Stimulated activated CD8-positive, alpha-beta memory T cell treated with anti-CD3 and anti-CD28 coated beads, Interleukin-7, amount 100 ng/mL, for 4 hours (primary cell): ENCODE data around the gene MGRN1.

Source experiments
- DNase-seq, 2 donors: peaks; one replicate each; pipeline ENCODE4 v3.0.0-alpha.2; 2020; ENCODE audit warnings: low read depth in 2 of 2

The MGRN1 gene

DNA sequence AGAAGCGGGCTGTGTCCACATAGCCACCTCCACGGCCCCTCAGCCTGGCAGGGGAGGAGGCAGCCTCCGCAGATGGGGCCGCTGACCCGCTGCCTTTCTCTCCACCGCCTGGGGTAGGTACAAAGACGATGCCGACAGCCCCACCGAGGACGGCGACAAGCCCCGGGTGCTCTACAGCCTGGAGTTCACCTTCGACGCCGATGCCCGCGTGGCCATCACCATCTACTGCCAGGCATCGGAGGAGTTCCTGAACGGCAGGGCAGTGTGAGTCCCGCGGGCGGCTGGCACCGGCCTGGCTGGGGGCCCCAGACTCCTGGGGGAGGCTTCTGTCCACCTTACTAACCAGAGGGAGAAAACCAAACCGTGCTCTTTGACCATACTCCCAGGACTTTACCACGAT lies 27.9 kb downstream of the MGRN1 start:
- no peak for DNase-seq

DNA sequence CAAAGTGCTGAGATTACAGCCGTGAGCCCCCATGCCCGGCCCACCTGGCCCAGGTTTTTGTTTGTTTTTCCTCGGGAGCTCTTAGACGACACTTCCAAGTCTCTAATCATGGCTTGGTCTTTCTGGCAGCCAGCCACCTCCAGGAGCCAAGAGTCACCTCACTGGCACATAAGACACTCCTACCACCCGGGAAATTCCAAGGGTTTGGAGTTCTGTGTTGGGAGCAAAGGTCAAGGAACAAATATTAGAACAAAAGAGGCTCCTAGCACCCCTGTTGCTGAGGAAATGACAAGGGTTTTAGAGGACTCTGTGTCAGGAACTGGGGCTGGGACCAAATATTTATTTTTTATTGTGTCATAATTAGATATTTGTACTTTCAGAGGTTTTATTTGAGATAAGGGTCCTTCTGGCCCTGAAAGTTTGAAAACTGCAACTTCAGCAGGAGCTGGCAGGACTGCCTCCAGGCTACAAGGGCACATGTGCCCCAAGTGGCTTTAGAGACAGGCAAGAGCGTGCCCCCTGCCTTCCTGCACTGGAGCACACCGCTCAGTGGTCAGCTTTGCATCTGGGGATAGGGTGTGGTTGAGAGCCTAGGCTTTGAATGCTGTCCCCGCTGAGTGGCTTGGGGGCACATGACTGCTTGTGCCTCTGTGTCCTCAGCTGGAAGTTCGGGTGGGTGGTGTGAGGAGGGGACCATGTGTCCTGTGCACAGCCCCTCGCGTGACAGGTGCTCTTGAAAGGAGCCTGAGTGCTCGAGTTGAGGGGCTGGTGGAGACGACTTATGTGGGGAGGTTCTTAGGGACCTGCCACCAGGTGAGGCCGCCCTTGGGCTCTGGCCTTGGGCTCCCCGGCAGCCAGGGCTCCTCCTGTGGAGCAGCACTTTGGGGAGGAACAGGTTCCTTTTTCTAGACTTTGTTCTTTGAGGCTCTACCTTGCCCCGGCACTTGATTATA lies 29.7 kb downstream of the MGRN1 start:
- DNase-seq = no peak

DNA sequence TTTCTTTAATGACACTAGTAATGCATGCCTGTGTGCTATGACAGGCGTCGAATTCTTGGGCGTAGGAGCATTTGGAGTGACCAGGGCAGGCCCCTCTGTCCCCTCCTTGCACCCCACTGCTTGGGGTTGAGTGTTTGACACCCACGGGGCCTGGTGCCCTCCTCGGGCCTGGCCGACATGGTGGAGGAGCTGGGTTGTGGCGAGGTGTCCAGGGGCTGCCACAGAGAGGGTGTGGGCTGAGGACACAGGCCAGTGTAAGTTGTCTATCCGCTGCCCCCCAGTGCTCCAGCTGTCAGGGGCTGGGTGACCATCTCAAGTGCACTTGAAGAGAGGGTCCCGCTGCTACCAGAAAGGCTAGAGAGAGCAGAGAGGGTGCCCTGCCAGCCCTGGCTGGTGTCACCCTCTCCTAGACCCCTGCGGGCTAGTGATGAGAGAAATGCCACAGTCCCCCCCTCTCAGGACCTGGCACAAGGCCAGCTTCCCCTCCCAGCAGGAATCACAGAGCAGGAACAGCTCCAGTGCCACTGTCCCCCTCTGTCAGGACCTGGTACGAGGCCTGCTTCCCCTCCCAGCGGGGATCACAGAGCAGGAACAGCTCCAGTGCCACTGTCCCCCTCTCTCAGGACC lies 30.5 kb downstream of the MGRN1 start:
- no peak for DNase-seq

DNA sequence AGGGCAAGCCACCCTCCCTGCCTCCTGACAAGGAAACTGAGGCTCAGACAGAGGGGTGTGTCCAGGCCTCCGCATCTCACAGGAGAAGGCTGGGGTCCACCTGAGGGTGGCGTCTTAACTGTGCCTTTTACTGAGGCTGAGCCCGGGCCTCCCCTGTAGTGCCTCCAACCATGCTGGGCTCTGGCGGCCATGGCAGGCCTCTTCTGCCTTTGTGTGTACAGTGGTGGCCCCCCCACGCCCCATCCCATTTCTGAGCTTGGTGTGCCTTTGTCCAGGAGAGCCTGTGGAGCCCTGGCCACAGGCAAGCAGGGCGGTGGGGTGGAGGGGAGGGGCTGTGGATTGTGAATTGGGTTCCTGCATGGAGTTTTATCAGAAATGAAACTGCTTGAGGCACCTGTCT lies 31.2 kb downstream of the MGRN1 start:
- no peak for DNase-seq

- no peak for DNase-seq
Measured at GRCh38 chr16:4656221-4656620, 31.6 kb downstream of the MGRN1 start.

GRCh38 chr16:4656695-4657686 lies 32.4 kb downstream of the MGRN1 start:
- DNase-seq = no peak

DNA sequence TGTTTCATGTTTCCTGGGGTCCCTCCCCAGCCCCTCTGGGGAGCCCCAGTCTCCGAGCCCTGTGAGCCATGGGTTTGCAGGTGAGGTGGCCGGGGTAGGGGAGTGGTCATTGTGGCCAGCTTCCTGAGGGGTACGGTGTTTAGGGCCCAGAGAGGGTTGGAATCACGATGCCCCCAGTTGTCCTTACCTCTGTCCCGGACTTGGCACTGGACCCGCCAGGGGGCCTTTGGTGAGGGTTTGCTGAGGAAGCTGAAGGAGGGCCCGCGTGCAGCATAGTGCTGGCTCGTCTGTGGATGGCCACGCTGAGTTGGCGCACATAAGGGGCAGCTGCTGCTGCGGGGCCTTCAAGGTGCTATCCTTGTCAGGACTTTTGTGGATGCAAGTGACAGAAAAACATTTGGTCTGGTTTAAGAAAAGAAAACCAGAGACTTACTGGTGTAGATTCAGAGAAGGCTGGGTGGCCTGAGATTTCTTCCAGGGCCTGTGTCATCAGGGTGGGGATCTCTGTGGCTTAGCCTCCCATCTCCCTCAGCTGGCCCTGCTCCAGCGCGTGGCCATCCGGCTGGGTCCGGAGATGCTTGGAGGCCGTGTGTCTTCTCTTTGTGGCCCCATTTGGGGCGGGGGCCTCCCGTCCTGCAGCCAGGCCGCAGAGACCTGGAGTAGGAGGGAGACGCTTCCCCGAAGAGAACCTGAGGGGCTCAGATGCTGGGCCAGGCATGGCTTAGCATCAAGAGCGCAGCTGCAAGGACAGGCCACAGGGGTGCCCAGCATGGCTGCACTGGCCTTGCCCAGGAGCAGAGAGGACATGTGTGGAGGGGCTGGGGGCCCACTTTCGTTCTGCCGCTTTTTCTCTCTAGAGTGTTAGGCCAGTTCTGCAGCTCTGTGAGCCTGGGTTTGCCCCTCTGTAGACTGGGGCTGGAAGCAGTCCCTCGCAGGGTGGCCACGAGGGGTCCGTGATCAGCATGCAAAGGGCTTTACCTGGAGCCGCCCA lies 35.0 kb downstream of the MGRN1 start:
- no peak for DNase-seq

DNA sequence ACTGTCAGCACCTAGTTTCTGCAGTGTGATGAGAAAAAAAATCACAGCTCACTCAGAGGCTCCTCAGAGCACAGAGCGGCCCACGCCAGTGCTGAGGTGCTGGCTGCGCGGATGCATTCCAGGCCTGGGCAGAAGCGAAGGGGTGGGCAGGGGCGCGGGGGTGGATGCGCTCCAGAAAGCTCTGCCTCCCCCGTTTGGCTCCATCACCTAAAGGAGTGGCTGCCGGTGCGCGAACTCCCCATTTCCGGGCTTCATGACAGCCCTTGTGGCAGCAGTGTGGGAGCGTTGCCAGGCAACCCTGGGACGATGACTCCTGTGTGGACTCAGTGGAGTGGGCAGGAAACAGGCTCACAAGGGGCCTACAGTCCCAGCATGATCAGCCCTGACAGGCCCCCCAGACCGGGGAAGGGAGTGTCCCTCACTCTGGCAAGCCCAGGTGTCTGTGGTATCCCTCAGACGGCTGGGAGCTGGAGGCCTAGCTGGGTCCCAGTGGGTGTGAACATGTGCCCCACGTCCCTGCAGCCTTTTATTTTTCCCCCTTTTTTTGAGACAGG lies 35.9 kb downstream of the MGRN1 start:
- peak; percentile 65 to 86 for DNase-seq

DNA sequence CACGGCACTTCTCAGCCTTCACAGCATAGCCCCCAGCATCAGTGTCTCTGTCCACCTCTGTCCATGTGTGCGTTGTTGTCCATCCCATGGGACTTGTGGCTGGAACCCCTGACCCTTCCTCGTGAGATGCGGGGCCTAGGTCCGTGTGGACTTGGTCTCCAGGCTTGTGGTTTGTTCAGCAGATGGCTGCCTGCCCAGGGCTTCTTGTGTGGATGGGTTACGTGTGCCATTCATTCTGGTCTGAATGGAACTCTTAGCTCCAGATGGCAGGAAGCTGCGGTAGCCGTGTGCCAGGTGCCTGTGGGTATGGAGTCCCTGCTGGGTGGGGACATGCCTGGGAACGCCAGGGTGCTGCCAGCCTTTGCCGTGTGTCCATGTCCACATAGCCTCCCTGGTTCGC lies 37.0 kb downstream of the MGRN1 start:
- no peak for DNase-seq

DNA sequence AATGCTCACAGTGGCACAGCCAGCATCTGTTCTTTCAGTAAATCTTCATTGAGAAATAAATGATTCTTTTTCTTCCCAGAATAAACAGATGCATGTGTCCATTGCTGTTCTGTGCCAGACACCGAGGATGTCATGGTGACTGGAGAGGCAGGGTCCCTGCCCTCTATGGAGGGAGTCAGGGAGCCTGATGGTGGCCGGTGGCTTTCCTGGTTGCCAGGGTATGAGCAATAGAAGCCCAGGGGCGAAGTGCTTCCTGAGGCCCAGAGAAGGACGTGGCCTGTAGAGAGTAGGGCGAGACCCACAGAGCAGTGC lies 38.8 kb downstream of the MGRN1 start:
- no peak for DNase-seq

GRCh38 chr16:4663777-4664465 lies 39.3 kb downstream of the MGRN1 start:
- no peak for DNase-seq

DNA sequence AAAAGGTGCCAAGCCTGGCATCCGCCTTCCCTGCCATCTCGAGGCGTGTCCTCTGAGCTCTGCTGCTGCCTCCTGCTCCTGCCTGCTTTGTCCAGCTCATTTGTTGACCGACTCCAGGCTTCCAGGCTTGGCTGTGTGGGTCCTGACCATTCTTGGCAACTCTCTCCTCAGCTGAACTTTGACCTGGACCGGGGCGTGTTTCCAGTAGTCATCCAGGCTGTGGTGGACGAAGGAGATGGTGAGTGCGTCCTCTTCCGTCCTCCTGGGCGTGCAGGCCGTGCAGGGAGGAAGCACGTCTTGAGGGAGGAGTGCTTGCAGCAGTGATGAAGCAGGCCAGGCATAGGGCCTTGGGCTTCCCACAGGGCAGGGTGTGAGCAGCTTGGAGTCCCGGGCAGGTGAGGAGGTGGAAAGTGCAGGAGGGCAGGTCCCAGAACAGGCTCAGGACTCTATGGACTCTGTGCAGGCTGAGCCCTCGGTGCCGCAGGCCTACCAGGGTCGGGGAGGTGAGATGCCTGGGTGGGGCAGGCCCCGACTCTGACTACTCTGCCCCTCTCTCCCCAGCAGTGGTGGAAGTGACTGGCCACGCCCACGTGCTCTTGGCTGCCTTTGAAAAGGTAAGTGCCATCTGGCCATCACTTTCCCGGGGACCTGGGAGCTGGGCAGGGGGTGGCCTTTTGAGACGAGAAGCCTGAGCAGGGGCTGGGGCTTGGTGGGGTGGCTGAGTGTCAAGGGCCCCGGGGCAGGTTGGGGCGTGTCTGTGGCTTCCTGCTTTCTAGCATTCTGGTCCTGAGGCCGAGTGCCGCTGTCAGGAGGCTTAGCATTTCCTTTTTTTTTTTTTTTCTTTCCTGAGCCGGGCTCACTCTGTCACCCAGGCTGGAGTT lies 40.2 kb downstream of the MGRN1 start:
- DNase-seq = peak; percentile 11 to 40

GRCh38 chr16:4666537-4667202 lies 42.0 kb downstream of the MGRN1 start:
- DNase-seq = no peak

GRCh38 chr16:4667203-4667963 lies 42.8 kb downstream of the MGRN1 start:
- DNase-seq = no peak

DNA sequence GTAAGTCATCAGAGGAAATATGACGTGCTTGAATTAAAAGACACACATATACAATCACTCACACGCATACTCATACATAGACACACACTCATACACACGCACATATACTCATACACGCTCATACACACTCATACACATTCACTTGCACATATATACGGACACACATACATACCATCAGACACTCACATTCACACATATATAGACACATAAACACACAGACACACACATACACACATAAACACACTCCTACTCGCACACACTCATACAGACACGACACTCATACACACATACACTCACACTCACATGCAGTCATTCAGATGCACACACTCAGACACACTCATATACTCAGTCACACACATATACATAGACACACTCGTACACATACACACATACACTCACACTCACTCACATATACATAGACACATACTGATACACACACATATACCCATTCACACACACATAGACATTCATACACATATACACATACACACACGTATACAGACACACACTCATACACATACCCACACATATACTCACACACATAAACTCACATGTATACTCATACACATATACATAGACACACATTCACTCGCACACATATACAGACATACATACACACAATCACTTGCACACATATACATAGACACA lies 43.8 kb downstream of the MGRN1 start:
- DNase-seq = no peak

DNA sequence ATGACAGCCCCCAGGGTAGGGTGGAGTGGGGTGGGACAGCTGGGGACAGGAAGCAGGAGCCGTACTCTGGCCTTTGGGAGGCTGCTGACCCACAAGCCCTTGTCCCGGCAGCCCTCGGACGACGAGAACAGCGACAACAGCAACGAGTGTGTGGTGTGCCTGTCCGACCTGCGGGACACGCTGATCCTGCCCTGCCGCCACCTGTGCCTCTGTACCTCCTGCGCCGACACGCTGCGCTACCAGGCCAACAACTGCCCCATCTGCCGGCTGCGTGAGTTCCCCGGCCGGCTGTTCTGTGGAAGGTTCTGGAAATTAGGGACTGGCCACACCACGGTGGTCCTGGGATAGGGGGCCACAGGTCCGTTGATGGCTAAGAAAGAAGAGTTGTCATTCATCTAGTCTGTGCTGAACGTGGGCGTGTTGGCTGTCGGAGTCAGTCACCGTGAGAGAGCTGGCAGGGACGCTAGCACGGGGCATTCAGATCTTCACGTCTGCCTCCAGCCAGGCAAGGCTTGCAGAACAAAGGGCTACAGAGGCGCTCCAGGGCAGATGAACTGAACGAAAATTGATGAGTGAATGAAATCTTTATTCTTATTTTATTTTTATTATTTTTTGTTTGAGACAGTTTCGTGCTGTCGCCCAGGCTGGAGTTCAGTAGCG lies 48.9 kb downstream of the MGRN1 start:
- DNase-seq = no peak
